ENCODE measurements around the gene GAN. TPM values are rescaled to one million over a fixed set of nuclear protein-coding genes. Genes with fewer than 3 reads are reported as not detected.

The GAN gene
- total and polyA plus RNA-seq, 9 of the 15 experiments (the other 6 are each of a cell fraction or from before 2014, with no cell fraction given) = 0.83 to 15.1 (median 5.2) TPM

DNA sequence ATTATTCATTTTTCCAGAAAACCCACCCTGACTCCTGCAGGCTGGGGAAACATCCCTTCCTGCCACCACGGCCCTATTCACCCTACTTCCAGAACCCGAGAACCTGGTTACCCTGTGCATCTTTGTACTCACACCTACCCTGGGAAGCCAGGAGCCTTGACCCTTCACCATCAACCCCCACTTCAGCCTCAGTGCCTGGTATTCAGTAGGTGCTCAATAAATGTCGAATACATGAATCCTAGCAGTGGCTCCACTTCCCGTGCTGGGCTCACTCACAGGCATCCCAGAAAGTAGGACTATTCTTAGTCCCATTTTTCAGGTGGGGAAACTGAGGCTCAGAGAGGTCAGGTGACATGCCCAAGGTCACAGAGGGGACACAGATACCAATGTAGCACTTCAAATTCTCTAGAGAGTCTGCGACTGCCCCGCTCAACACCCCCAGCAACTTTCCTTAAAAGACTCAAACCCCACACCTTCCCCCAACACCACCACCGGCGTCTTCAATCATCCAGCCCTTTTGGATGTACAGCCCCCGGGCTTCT lies 93.7 kb downstream of the GAN start:
- no peak for FAIRE-seq
- H3K9me3 ChIP-seq (replicated peaks; ENCODE audit: control insufficient read depth, insufficient read depth, low read depth, low read length) = no peaks in the 10 kb centered on the region
- in situ Hi-C loops (cut with MboI) = no loop called here
- BruUV-seq (replicated peaks) = no TSS peak
- POLR2A ChIA-PET = interaction anchor here (1.2 kb wide), 1 partner anchor 35 kb away, joined by 4 read pairs; no protein-coding TSS in a partner anchor
- H3K4me1 ChIP-seq (replicated peaks in 1 of 2; ENCODE audit: control insufficient read depth in 2 of 2, insufficient read depth in 2 of 2, low read length in 2 of 2) = peaks cover 6 to 11% of the 10 kb centered on the region in 2 experiments; a peak in 4 of 5 replicates
- H3K79me2 ChIP-seq (ENCODE audit: control insufficient read depth, insufficient read depth, low read length) = no peaks in the 10 kb centered on the region
- peaks cover 8 to 34% of the 10 kb centered on the region in 2 experiments for H3K27me3 ChIP-seq (ENCODE audit: control insufficient read depth in 2 of 2, insufficient read depth in 2 of 2, low read length in 2 of 2)
- no peak for DNase-seq (ENCODE audit: extremely low read depth in 1 of 4, low spot score in 3 of 4)
- H3K9ac ChIP-seq (ENCODE audit: insufficient read depth in 1 of 2, low read depth in 2 of 2, low read length in 2 of 2) = no peak overlapping the region
- no peaks in the 10 kb centered on the region for H3K36me3 ChIP-seq (ENCODE audit: control insufficient read depth, insufficient read depth, low read length)
- intact Hi-C loops (cut with micrococcal nuclease) = loop anchor here (10.0 kb wide), 1 partner anchor 466 kb away; no protein-coding TSS in a partner anchor
- H3K9me1 ChIP-seq (ENCODE audit: control insufficient read depth, insufficient read depth, low read length) = no peaks in the 10 kb centered on the region
- CTCF ChIA-PET (ENCODE audit: low intra/inter-chr PET ratio) = interaction anchor here (0.7 kb wide), 1 partner anchor 477 kb away, joined by 3 read pairs; no protein-coding TSS in a partner anchor
- no peak overlapping the region for H2AFZ ChIP-seq (ENCODE audit: low read depth, low read length)
- 15% methylated on average over 9 of the region's 9 CpGs for WGBS (ENCODE audit: insufficient coverage, low coverage, missing lambda C conversion rate)
- no peaks in the 10 kb centered on the region for H4K20me1 ChIP-seq (replicated peaks; ENCODE audit: control insufficient read depth, insufficient read depth, low read length)
- ATAC-seq = no peak
- no peak overlapping the region for H3K4me2 ChIP-seq (ENCODE audit: insufficient read depth, low read length)
- TF ChIP-seq, protein P1, sequence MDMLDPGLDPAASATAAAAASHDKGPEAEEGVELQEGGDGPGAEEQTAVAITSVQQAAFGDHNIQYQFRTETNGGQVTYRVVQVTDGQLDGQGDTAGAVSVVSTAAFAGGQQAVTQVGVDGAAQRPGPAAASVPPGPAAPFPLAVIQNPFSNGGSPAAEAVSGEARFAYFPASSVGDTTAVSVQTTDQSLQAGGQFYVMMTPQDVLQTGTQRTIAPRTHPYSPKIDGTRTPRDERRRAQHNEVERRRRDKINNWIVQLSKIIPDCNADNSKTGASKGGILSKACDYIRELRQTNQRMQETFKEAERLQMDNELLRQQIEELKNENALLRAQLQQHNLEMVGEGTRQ (CRISPR knock-in tag; IDR thresholded peaks at IDR 0.05) = no peak
- TF ChIP-seq JUN (IDR thresholded peaks at IDR 0.05; ENCODE audit: borderline replicate concordance, low read depth, low read length) (no peak), JUN (CRISPR knock-in tag; IDR thresholded peaks at IDR 0.05; ENCODE audit: borderline replicate concordance) (no peak), ESRRA (IDR thresholded peaks at IDR 0.05; ENCODE audit: borderline replicate concordance, low read depth) (peak; percentile 90), GABPB1 (CRISPR knock-in tag; IDR thresholded peaks at IDR 0.05) (0 out of 2 replicates have a peak, but pooled peaks have one; percentile 22), RBM25 (IDR thresholded peaks at IDR 0.05; ENCODE audit: low read depth, low read length, severe bottlenecking) (peak; percentile 85), ZKSCAN8 (CRISPR knock-in tag; IDR thresholded peaks at IDR 0.05) (peak; percentile 94), KHSRP (IDR thresholded peaks at IDR 0.05) (no peak), MEF2A (IDR thresholded peaks at IDR 0.05; ENCODE audit: control insufficient read depth, low read depth, low read length) (no peak), BCOR (IDR thresholded peaks at IDR 0.05) (peak; percentile 69), ZNF274 (IDR thresholded peaks at IDR 0.05; ENCODE audit: borderline replicate concordance, low read depth, low read length) (no peak)
- H3K4me3 ChIP-seq = no peak overlapping the region
- no peak overlapping the region for H3K27ac ChIP-seq (ENCODE audit: extremely low read depth, low read depth, low read length)
